Measurements from ENCODE around the gene PAXIP1.

DNA sequence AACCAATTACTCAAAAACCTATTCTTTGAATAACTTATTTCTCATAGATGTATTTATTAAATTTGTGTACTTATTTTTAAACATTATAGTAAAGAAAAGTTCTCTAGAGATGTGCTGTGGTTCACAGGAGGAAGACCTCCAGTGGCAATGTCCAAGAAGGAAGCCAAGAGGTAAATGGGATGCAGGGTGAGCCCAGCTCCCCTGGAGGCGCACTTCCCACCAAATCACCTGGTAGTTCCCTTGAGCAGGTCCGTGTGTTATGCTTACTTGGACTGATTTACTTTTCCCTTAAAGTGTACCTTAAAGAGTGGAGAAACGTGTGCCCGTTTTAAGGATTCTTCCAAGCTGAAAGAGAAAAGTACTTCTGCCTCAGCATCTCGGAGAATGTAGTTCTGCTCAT lies 55.3 kb downstream of the PAXIP1 start:
- TF ChIP-seq CTCF (IDR thresholded peaks at IDR 0.05) (no peak), POLR2A (IDR thresholded peaks at IDR 0.05) (no peak)

Measured in heart left ventricle (tissue), 13 donors.